Measurements from ENCODE around the gene NCBP1.

DNA sequence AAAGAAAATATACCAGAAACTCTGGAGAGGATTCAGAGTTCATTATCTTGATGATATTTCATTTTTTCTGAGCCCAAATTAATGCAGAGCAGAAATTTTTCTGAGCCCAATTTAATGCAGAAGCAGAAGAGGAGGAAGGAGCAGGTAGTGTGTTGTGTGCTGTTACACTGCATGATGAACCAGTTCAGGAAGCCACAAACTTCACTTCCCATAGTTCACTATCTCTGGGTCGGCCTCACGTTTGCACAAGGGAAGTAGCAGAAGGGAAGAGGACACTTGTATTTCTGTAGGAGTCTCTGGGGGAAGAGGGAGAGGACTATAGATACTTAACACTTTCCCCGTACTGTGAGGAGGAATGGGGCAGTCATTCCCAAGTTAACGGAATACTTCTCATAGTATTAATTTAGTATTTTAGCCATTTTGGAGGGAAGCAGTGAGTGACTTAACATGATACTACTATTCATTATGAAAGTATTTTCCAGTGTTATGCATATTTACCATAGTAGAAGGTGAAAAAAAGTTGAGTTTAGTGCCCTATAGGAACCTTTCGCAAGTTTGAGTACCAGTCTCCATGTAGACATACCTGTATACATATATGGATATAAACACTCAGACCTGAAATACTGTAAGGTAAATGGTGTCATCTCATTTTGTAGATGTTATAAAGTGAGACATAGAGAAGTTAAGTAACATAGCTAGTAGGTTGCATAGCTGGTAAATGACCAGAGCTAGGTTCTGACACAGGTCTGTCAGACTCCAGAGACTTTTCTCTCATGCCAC is 33.5 kb downstream of the NCBP1 start:
- TF ChIP-seq ZC3H10 (CRISPR knock-in tag; IDR thresholded peaks at IDR 0.05) (no peak), SNAI2 (CRISPR knock-in tag; IDR thresholded peaks at IDR 0.05) (no peak), ISL1 (CRISPR knock-in tag; IDR thresholded peaks at IDR 0.05) (no peak), RARB (CRISPR knock-in tag; IDR thresholded peaks at IDR 0.05) (no peak), ARNTL (CRISPR knock-in tag; IDR thresholded peaks at IDR 0.05; ENCODE audit: borderline replicate concordance, low read depth) (no peak), GLIS3 (CRISPR knock-in tag; IDR thresholded peaks at IDR 0.05) (no peak), ZFP3 (CRISPR knock-in tag; IDR thresholded peaks at IDR 0.05) (no peak)
- TF ChIP-seq, protein P1, sequence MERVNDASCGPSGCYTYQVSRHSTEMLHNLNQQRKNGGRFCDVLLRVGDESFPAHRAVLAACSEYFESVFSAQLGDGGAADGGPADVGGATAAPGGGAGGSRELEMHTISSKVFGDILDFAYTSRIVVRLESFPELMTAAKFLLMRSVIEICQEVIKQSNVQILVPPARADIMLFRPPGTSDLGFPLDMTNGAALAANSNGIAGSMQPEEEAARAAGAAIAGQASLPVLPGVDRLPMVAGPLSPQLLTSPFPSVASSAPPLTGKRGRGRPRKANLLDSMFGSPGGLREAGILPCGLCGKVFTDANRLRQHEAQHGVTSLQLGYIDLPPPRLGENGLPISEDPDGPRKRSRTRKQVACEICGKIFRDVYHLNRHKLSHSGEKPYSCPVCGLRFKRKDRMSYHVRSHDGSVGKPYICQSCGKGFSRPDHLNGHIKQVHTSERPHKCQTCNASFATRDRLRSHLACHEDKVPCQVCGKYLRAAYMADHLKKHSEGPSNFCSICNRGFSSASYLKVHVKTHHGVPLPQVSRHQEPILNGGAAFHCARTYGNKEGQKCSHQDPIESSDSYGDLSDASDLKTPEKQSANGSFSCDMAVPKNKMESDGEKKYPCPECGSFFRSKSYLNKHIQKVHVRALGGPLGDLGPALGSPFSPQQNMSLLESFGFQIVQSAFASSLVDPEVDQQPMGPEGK (CRISPR knock-in tag; IDR thresholded peaks at IDR 0.05; ENCODE audit: borderline replicate concordance) = no peak
- TF ChIP-seq, protein P2, sequence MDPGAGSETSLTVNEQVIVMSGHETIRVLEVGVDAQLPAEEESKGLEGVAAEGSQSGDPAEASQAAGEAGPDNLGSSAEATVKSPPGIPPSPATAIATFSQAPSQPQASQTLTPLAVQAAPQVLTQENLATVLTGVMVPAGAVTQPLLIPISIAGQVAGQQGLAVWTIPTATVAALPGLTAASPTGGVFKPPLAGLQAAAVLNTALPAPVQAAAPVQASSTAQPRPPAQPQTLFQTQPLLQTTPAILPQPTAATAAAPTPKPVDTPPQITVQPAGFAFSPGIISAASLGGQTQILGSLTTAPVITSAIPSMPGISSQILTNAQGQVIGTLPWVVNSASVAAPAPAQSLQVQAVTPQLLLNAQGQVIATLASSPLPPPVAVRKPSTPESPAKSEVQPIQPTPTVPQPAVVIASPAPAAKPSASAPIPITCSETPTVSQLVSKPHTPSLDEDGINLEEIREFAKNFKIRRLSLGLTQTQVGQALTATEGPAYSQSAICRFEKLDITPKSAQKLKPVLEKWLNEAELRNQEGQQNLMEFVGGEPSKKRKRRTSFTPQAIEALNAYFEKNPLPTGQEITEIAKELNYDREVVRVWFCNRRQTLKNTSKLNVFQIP (CRISPR knock-in tag; IDR thresholded peaks at IDR 0.05; ENCODE audit: borderline replicate concordance, low read depth) = no peak
- TF ChIP-seq, protein P3, sequence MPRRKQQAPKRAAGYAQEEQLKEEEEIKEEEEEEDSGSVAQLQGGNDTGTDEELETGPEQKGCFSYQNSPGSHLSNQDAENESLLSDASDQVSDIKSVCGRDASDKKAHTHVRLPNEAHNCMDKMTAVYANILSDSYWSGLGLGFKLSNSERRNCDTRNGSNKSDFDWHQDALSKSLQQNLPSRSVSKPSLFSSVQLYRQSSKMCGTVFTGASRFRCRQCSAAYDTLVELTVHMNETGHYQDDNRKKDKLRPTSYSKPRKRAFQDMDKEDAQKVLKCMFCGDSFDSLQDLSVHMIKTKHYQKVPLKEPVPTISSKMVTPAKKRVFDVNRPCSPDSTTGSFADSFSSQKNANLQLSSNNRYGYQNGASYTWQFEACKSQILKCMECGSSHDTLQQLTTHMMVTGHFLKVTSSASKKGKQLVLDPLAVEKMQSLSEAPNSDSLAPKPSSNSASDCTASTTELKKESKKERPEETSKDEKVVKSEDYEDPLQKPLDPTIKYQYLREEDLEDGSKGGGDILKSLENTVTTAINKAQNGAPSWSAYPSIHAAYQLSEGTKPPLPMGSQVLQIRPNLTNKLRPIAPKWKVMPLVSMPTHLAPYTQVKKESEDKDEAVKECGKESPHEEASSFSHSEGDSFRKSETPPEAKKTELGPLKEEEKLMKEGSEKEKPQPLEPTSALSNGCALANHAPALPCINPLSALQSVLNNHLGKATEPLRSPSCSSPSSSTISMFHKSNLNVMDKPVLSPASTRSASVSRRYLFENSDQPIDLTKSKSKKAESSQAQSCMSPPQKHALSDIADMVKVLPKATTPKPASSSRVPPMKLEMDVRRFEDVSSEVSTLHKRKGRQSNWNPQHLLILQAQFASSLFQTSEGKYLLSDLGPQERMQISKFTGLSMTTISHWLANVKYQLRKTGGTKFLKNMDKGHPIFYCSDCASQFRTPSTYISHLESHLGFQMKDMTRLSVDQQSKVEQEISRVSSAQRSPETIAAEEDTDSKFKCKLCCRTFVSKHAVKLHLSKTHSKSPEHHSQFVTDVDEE (CRISPR knock-in tag; IDR thresholded peaks at IDR 0.05) = no peak
- TF ChIP-seq, protein P4, sequence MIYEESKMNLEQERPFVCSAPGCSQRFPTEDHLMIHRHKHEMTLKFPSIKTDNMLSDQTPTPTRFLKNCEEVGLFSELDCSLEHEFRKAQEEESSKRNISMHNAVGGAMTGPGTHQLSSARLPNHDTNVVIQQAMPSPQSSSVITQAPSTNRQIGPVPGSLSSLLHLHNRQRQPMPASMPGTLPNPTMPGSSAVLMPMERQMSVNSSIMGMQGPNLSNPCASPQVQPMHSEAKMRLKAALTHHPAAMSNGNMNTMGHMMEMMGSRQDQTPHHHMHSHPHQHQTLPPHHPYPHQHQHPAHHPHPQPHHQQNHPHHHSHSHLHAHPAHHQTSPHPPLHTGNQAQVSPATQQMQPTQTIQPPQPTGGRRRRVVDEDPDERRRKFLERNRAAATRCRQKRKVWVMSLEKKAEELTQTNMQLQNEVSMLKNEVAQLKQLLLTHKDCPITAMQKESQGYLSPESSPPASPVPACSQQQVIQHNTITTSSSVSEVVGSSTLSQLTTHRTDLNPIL (CRISPR knock-in tag; IDR thresholded peaks at IDR 0.05; ENCODE audit: low read depth) = no peak
